Skeletal muscle tissue (tissue), 4 donors: ENCODE measurements around the gene ZFYVE19. TPM values are rescaled to one million over a fixed set of nuclear protein-coding genes. Genes with fewer than 3 reads are reported as not detected.
A peak's percentile ranks its signal among the peaks of the same experiment; 100 is the strongest.

Experiments
- H3K27ac ChIP-seq: one replicate; pipeline ENCODE4 v1.7.0; 2013; ENCODE audit warnings: mild to moderate bottlenecking, low read depth, low read length, inconsistent platforms
- H3K27me3 ChIP-seq, 3 donors: one replicate each; pipeline ENCODE4 v1.7.0; 2013; ENCODE audit warnings: low read length in 3 of 3; ENCODE audit not compliant: control insufficient read depth in 3 of 3, insufficient read depth in 3 of 3
- H3K36me3 ChIP-seq, 3 donors: one replicate each; pipeline ENCODE4 v1.7.0; 2013; ENCODE audit warnings: low read length in 3 of 3; ENCODE audit not compliant: control insufficient read depth in 3 of 3, insufficient read depth in 3 of 3
- H3K4me1 ChIP-seq, 3 donors: one replicate each; pipeline ENCODE4 v1.7.0; 2013; ENCODE audit warnings: low read length in 3 of 3, mild to moderate bottlenecking in 3 of 3; ENCODE audit not compliant: control insufficient read depth in 3 of 3, insufficient read depth in 3 of 3
- H3K4me3 ChIP-seq, 3 donors: one replicate each; pipeline ENCODE4 v1.7.0; 2013; ENCODE audit warnings: low read length in 3 of 3
- H3K9ac ChIP-seq, 3 donors: one replicate each; pipeline ENCODE4 v1.7.0; 2013; ENCODE audit warnings: low read length in 3 of 3, mild to moderate bottlenecking in 3 of 3, moderate library complexity in 2 of 3, low read depth in 1 of 3
- H3K9me3 ChIP-seq, 3 donors: one replicate each; pipeline ENCODE4 v1.7.0; 2013; ENCODE audit warnings: low read length in 3 of 3; ENCODE audit not compliant: control insufficient read depth in 3 of 3
- total RNA-seq: library from RNA; depleted of rRNA; stranded (reverse); fragments of >200 nt; gene quantifications from one replicate; pipeline ENCODE4 v1.2.3, GENCODE V29; 2014
- donor health status: Osteomylitis.

Gene ZFYVE19
- total RNA-seq, 1 donor from 2014 or later: 19.8 TPM

DNA sequence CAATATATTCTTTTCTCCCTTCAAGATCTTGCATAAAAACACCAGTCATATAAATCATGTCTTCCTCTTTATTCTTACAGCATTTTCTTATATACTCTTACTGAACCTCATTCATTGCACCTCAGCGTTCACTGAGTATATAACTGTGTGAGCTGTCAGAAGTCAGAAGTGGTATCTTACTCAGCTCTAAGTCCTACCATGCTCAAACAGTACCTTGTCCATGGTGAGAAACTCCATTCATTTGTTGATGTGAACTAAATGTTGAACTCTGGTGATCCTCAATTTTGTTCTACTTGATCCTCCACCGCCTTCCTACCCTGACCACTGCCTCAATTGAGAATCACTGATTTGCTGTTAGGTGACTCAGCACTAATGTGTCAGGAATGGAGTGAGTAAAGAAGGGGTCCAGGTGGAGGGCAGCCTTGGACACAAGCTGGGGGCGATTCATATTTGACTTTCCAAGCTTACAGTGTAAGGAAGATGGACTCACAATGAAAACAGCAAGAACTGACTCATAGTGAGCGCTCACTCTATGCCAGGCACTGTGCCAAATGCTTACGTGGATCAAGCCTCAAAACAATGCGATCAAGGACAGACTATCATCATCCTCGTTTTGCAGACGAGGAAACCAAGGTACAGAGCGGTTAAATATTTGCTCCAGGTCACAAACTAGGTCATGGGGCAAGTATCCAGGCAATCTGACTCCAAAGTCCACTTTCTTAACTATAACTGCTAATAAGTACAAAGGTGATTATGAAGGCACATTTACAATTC lies 13.5 kb upstream of the ZFYVE19 start:
- H3K36me3 ChIP-seq: peaks cover 0 to 7% (median 3%) of the 10 kb centered on the region in 3 donors
- no peaks in the 10 kb centered on the region for H3K27me3 ChIP-seq
- peaks cover 0 to 11% (median 6%) of the 10 kb centered on the region in 3 donors for H3K4me1 ChIP-seq
- H3K27ac ChIP-seq: no peak overlapping the region
- no peak overlapping the region for H3K9ac ChIP-seq
- no peak overlapping the region for H3K4me3 ChIP-seq
- no peaks in the 10 kb centered on the region for H3K9me3 ChIP-seq

GRCh38 chr15:40796041-40796440 lies 10.8 kb upstream of the ZFYVE19 start:
- no peak overlapping the region for H3K27ac ChIP-seq
- no peak overlapping the region for H3K4me3 ChIP-seq
- H3K27me3 ChIP-seq: no peaks in the 10 kb centered on the region
- H3K9me3 ChIP-seq: no peaks in the 10 kb centered on the region
- H3K4me1 ChIP-seq: peaks cover 0 to 6% (median 2%) of the 10 kb centered on the region in 3 donors
- peaks cover 0 to 10% (median 3%) of the 10 kb centered on the region in 3 donors for H3K36me3 ChIP-seq
- H3K9ac ChIP-seq: no peak overlapping the region

DNA sequence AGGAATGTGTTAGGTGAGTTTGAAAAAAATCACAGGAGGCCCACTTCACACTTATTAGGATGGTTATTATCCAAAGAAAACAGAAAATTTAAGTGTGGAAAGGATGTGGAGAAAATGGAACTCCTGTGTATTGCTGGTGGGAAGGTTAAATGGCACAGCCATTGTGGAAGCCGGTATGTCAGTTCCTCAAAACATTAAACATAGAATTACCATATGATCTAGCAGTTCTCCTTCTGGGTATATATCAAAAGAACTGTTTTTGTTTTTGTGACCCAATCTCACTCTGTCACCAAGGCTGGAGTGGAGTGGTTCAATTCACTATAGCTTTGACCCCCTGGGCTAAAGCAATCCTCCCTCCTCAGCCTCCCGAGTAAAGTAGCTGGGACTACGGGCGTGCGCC lies 10.4 kb upstream of the ZFYVE19 start:
- Histone ChIP-seq H3K9ac (no peak overlapping the region), H3K27ac (no peak overlapping the region), H3K9me3 (no peaks in the 10 kb centered on the region), H3K4me3 (no peak overlapping the region), H3K4me1 (peaks cover 0 to 6% (median 2%) of the 10 kb centered on the region in 3 donors), H3K27me3 (no peaks in the 10 kb centered on the region), H3K36me3 (peaks cover 0 to 10% (median 3%) of the 10 kb centered on the region in 3 donors)

- H3K9me3 ChIP-seq: no peaks in the 10 kb centered on the region
- peaks cover 6 to 21% (median 18%) of the 10 kb centered on the region in 3 donors for H3K4me1 ChIP-seq
- no peaks in the 10 kb centered on the region for H3K27me3 ChIP-seq
- peaks cover 0 to 3% (median 0%) of the 10 kb centered on the region in 3 donors for H3K36me3 ChIP-seq
- H3K27ac ChIP-seq: no peak overlapping the region
- H3K9ac ChIP-seq: no peak overlapping the region
- no peak overlapping the region for H3K4me3 ChIP-seq
Measured at GRCh38 chr15:40799523-40799922, 7.4 kb upstream of the ZFYVE19 start.

DNA sequence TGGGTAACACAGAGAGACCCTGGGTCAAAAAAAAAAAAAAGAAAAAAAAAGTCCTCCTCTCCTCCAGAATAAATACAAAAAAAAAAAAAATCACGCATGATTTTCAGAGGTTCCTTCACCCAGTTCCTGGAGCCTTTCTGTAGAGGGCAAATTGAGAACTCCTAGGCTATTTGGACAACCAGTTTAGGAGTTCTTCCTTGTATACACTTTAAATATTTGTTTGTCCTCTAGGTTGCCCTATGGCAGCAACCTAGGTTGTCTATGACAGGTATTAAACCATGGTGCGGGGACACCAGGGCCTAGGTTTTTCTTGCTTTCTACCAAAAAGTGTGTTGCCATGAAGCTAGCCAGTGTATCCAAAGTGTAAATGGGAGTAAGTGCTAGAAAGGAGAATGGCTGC lies 3.8 kb upstream of the ZFYVE19 start:
- H3K9ac ChIP-seq: peak overlapping the region in 1 of 3 donors; percentile 28
- no peaks in the 10 kb centered on the region for H3K9me3 ChIP-seq
- H3K36me3 ChIP-seq: peaks cover 0 to 3% (median 2%) of the 10 kb centered on the region in 3 donors
- peaks cover 17 to 32% (median 32%) of the 10 kb centered on the region in 3 donors for H3K4me1 ChIP-seq
- H3K4me3 ChIP-seq: no peak overlapping the region
- no peaks in the 10 kb centered on the region for H3K27me3 ChIP-seq
- no peak overlapping the region for H3K27ac ChIP-seq

DNA sequence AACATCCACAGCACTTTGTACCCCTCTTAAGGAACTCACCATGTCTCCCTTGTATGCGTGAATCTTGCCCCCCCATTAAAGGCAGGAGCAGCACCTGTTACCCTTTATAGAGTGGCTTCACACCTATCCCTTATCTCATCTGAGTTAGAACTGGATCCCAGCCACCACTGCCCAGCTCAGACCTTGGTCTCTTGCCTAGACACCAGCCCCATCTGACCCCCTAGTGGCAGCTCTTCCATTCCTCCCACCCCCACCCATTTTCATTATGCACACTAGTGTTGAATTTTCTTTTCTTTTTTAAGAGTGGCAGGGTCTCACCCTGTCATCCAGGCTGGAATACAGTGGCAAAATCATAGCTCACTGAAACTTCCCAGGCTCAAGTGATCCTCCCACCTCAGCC lies 3.2 kb upstream of the ZFYVE19 start:
- Histone ChIP-seq H3K4me3 (no peak overlapping the region), H3K27me3 (no peaks in the 10 kb centered on the region), H3K9ac (peak overlapping the region in 1 of 3 donors; percentile 28), H3K9me3 (no peaks in the 10 kb centered on the region), H3K36me3 (peaks cover 0 to 2% (median 0%) of the 10 kb centered on the region in 3 donors), H3K4me1 (peaks cover 20 to 38% (median 32%) of the 10 kb centered on the region in 3 donors), H3K27ac (no peak overlapping the region)

- peak overlapping the region; percentile 93 to 100 (median 98) for H3K4me3 ChIP-seq
- H3K27ac ChIP-seq: peak overlapping the region; percentile 93
- H3K36me3 ChIP-seq: peaks cover 12 to 18% (median 14%) of the 10 kb centered on the region in 3 donors
- no peaks in the 10 kb centered on the region for H3K9me3 ChIP-seq
- H3K4me1 ChIP-seq: peaks cover 20 to 39% (median 32%) of the 10 kb centered on the region in 3 donors
- peak overlapping the region; percentile 81 to 98 (median 98) for H3K9ac ChIP-seq
- no peaks in the 10 kb centered on the region for H3K27me3 ChIP-seq
Measured at GRCh38 chr15:40806672-40807027, 239 bp upstream of the ZFYVE19 start.

DNA sequence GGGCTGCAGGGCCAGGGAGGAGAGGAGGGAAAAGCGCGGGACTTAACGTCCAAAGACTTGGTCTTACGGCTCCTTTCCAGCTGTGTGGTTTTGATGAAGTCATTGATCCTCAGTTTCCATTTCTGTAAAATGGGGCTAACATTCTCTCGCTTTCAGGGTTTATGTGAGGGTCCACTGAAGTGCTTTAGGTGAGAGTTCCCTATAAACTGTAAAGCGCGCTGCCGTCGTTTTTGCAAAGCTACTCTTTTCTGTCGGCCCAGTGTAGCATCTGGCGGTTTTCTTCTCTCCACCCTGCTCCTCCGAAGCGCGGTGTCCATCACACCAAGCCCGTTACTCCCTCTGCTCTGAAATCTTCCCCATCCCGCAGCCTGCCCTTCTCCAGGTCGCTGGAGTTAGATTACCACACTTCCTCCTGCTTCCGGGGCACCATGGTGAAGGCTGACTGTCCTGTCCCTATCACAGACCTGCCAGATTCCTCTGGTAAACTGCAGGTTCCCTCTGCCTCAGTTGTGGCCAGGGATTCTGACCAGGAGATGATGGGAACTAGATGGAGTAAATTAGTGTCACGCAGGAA lies 1.1 kb downstream of the ZFYVE19 start:
- Histone ChIP-seq H3K27me3 (no peaks in the 10 kb centered on the region), H3K4me3 (peak overlapping the region; percentile 93 to 100 (median 98)), H3K4me1 (peaks cover 14 to 27% (median 20%) of the 10 kb centered on the region in 3 donors), H3K9ac (peak overlapping the region; percentile 66 to 79 (median 71)), H3K36me3 (peaks cover 14 to 23% (median 17%) of the 10 kb centered on the region in 3 donors), H3K9me3 (no peaks in the 10 kb centered on the region), H3K27ac (no peak overlapping the region)

GRCh38 chr15:40808861-40809450 lies 2.1 kb downstream of the ZFYVE19 start:
- Histone ChIP-seq H3K36me3 (peaks cover 22 to 30% (median 27%) of the 10 kb centered on the region in 3 donors), H3K4me1 (peaks cover 11 to 21% (median 14%) of the 10 kb centered on the region in 3 donors), H3K9me3 (no peaks in the 10 kb centered on the region)

More at GRCh38 chr15:40808861-40809450, 2.1 kb downstream of the ZFYVE19 start:
- Histone ChIP-seq H3K9ac (no peak overlapping the region), H3K4me3 (no peak overlapping the region), H3K27me3 (no peaks in the 10 kb centered on the region), H3K27ac (no peak overlapping the region)
